ENCODE data around the gene UAP1L1.

GRCh38 chr9:137069508-137070091 lies 7.7 kb upstream of the UAP1L1 start:
- no peak for TF ChIP-seq CTCF (IDR thresholded peaks at IDR 0.05; ENCODE audit: insufficient read depth, low read length, poor library complexity, severe bottlenecking)
- TF ChIP-seq EZH2phosphoT487 (conservative IDR thresholded peaks at IDR 0.05; ENCODE audit: low read length) = no peak

Data from SU-DHL-6 (cell line).